Uterus (tissue), 2 donors: Measurements from ENCODE around the gene FAM210B.

Experiments used
- CTCF ChIP-seq, 4 experiments: fragments of 200-600 bp in 2 of 4; fragments of 450-650 bp in 2 of 4; sonication (generic) in 2 of 4; IDR thresholded peaks; one replicate each; pipeline ENCODE4 v1.5.1; 2016 to 2019; ENCODE audit warnings: antibody characterized with exemption in 4 of 4, mild to moderate bottlenecking in 2 of 4, moderate library complexity in 1 of 4
- POLR2A ChIP-seq, 2 donors: fragments of 450-650 bp; IDR thresholded peaks; one replicate each; pipeline ENCODE4 v1.6.1; 2016; ENCODE audit warnings: antibody characterized with exemption in 2 of 2, mild to moderate bottlenecking in 1 of 2, moderate library complexity in 1 of 2

- TF ChIP-seq CTCF (IDR thresholded peaks at IDR 0.05) (no peak), POLR2A (IDR thresholded peaks at IDR 0.05) (no peak)
These were observed 4.1 kb downstream of the FAM210B start for GRCh38 chr20:56362833-56363413.
